Natural killer cell (primary cell): ENCODE results near the gene AFG3L2. TPM values are rescaled to one million over a fixed set of nuclear protein-coding genes. Genes with fewer than 3 reads are reported as not detected.

ENCODE experiments used
- ATAC-seq, 3 donors: fragments of 150-1000 bp in 2 of 3; fragments of 200-7000 bp in 1 of 3; cut with Tn5 transposase; 1 replicate in 1 of 3; 2 replicates in 2 of 3; pipeline ENCODE4 v1.10.0; 2021; ENCODE audit warnings: mild to moderate bottlenecking in 2 of 3, moderate library complexity in 2 of 3
- DNase-seq, 2 donors: peaks; one replicate each; pipeline versions ENCODE4 v3.0.0 to v3.0.0-alpha.2; 2013 to 2021; ENCODE audit warnings: mixed read lengths in 1 of 2
- H3K27ac ChIP-seq: one replicate; pipeline ENCODE4 v1.5.1; 2013; ENCODE audit warnings: mild to moderate bottlenecking, low read length
- H3K27me3 ChIP-seq: one replicate; pipeline ENCODE4 v1.6.1; 2013; ENCODE audit warnings: low read length; ENCODE audit not compliant: control insufficient read depth, insufficient read depth
- H3K36me3 ChIP-seq: one replicate; pipeline ENCODE4 v1.6.1; 2013; ENCODE audit warnings: low read length; ENCODE audit not compliant: control insufficient read depth, insufficient read depth
- H3K4me1 ChIP-seq: one replicate; pipeline ENCODE4 v1.6.1; 2013; ENCODE audit warnings: low read length; ENCODE audit not compliant: control insufficient read depth, insufficient read depth
- H3K4me3 ChIP-seq: one replicate; pipeline ENCODE4 v1.5.1; 2013; ENCODE audit warnings: low read length
- H3K9me3 ChIP-seq: one replicate; pipeline ENCODE4 v1.6.1; 2013; ENCODE audit warnings: low read length; ENCODE audit not compliant: control insufficient read depth, insufficient read depth
- H3K27ac Mint-ChIP-seq, 2 donors: one replicate each; pipeline ENCODE4 v1.8.0; 2022; ENCODE audit warnings: mild to moderate bottlenecking in 2 of 2, mixed read lengths in 2 of 2, moderate library complexity in 1 of 2
- H3K27me3 Mint-ChIP-seq, 2 donors: one replicate each; pipeline ENCODE4 v1.8.0; 2022; ENCODE audit warnings: low read depth in 2 of 2, mixed read lengths in 2 of 2
- H3K36me3 Mint-ChIP-seq: one replicate; pipeline ENCODE4 v1.8.0; 2022; ENCODE audit warnings: mixed read lengths
- H3K4me1 Mint-ChIP-seq, 2 donors: one replicate each; pipeline ENCODE4 v1.8.0; 2022; ENCODE audit warnings: mixed read lengths in 2 of 2
- H3K4me3 Mint-ChIP-seq: one replicate; pipeline ENCODE4 v1.8.0; 2022; ENCODE audit warnings: mild to moderate bottlenecking, moderate library complexity, mixed read lengths
- H3K9me3 Mint-ChIP-seq, 2 donors: one replicate each; pipeline ENCODE4 v1.8.0; 2022; ENCODE audit warnings: mixed read lengths in 2 of 2
- WGBS: methylation state at CpG from one replicate; pipeline ENCODE4 v1.1.7; 2013; ENCODE audit warnings: missing lambda C conversion rate; ENCODE audit not compliant: insufficient coverage; 5-methylcytosine and 5-hydroxymethylcytosine counted together
- intact Hi-C: fragments of 100-400 bp; cut with micrococcal nuclease; formaldehyde crosslinking; loops from one replicate; pipeline ENCODE4 v1.14.2; 2022
- total RNA-seq, 4 donors: library from RNA; stranded (reverse); fragments of 120-200 nt in 1 of 4; gene quantifications; one replicate each; pipeline versions ENCODE4 v1.2.3 to v1.2.4, GENCODE V29; 2013 to 2022
- TF ChIP-seq, protein P1 (sequence below): fragments of 200-600 bp; IDR thresholded peaks from one replicate; pipeline ENCODE4 v1.8.0; 2022; ENCODE audit warnings: antibody characterized with exemption

Gene AFG3L2
- total RNA-seq, 3 donors from 2014 or later (not counting 1 experiment from before 2014, with no cell fraction given), result 31.9 to 36.4 (median 35.9) TPM

DNA sequence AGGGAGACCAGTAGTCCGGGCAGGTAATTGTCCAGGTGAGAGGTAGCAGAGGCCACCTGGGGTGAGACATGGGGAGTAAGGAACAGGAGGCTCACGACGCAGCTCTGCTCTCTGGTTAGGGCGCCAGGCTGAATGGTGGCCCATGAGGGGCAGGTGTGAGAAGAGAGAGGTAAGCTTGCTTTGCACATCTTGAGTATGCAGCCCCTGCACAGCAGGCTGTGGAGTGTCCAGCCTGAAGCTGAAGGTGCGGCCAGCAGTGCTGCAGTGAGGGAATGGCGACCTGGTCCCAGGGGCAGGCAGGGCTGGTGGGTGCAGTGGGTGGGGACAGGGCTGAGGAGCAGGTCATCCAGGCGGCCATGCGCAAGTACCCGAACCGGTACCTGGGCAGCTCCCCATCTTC lies 46.4 kb upstream of the AFG3L2 start:
- no peaks in the 10 kb centered on the region for H3K36me3 ChIP-seq
- TF ChIP-seq, protein P1, sequence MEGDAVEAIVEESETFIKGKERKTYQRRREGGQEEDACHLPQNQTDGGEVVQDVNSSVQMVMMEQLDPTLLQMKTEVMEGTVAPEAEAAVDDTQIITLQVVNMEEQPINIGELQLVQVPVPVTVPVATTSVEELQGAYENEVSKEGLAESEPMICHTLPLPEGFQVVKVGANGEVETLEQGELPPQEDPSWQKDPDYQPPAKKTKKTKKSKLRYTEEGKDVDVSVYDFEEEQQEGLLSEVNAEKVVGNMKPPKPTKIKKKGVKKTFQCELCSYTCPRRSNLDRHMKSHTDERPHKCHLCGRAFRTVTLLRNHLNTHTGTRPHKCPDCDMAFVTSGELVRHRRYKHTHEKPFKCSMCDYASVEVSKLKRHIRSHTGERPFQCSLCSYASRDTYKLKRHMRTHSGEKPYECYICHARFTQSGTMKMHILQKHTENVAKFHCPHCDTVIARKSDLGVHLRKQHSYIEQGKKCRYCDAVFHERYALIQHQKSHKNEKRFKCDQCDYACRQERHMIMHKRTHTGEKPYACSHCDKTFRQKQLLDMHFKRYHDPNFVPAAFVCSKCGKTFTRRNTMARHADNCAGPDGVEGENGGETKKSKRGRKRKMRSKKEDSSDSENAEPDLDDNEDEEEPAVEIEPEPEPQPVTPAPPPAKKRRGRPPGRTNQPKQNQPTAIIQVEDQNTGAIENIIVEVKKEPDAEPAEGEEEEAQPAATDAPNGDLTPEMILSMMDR, result no peak
- H3K4me3 ChIP-seq, result no peak overlapping the region
- Mint-ChIP-seq H3K4me3 (no peak overlapping the region), H3K36me3 (no peaks in the 10 kb centered on the region), H3K4me1 (peaks cover 6 to 18% of the 10 kb centered on the region in 2 donors), H3K27me3 (peaks cover 0 to 12% of the 10 kb centered on the region in 2 donors), H3K27ac (no peak overlapping the region), H3K9me3 (no peaks in the 10 kb centered on the region)
- no peaks in the 10 kb centered on the region for H3K9me3 ChIP-seq
- ATAC-seq (no peak), DNase-seq (no peak)
- intact Hi-C loops, result no loop called here
- no peak overlapping the region for H3K27ac ChIP-seq
- H3K4me1 ChIP-seq, result peaks cover 12% of the 10 kb centered on the region
- WGBS, result 94% methylated on average over 9 of the region's 10 CpGs
- H3K27me3 ChIP-seq, result no peaks in the 10 kb centered on the region

DNA sequence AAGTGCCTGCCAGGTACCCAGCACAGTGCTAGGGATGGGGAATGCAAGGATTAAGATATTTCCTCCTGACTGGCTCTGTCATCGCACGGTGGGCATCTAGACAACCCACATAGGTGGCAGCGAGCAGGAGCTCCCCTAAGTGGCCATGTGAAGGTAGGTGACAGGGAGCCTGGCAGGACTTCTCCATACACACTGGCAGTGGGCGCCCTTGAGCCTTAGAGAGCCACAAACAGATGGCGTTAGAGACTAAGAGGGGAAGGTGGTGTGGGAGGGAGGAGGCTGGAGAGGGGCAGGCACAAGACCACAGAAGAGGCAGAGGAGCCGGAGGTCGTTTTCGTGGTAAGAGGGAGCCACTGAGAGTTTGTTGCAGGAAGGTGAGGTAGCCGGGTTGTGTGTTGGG lies 45.9 kb upstream of the AFG3L2 start:
- 40% methylated on average over 9 of the region's 9 CpGs for WGBS
- intact Hi-C loops, result no loop called here
- no peak overlapping the region for H3K27ac Mint-ChIP-seq

DNA sequence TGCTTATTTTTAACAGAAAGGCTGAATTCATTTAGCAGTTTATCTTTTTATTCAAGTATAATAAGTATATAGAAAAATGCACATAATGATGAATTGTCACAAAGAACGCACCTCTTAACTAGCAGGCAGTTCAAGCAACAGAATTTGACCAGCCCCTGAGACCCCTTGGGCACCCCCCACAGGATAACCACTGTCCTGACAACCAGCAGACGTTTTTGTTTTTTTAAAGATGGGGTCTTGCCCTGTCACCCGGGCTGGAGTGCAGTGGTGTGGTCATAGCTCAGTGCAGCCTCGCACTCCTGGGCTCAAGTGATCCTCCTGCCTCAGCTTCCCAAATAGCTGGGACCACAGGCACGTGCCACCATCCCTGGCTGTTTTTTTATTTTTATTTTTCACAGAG lies 44.7 kb upstream of the AFG3L2 start:
- peaks cover 0 to 13% of the 10 kb centered on the region in 2 donors for H3K27me3 Mint-ChIP-seq
- no peak overlapping the region for H3K27ac Mint-ChIP-seq
- TF ChIP-seq, protein P1, result no peak
- intact Hi-C loops, result no loop called here
- H3K4me1 Mint-ChIP-seq, result peaks cover 6 to 16% of the 10 kb centered on the region in 2 donors
- WGBS, result 79% methylated on average over 5 of the region's 5 CpGs
- no peak overlapping the region for H3K4me3 Mint-ChIP-seq
- Histone ChIP-seq H3K4me1 (peaks cover 12% of the 10 kb centered on the region), H3K9me3 (no peaks in the 10 kb centered on the region), H3K4me3 (no peak overlapping the region), H3K36me3 (no peaks in the 10 kb centered on the region), H3K27me3 (no peaks in the 10 kb centered on the region), H3K27ac (no peak overlapping the region)
- H3K36me3 Mint-ChIP-seq, result no peaks in the 10 kb centered on the region
- ATAC-seq, result no peak
- DNase-seq, result no peak
- no peaks in the 10 kb centered on the region for H3K9me3 Mint-ChIP-seq

More for the DNA sequence above, 45.9 kb upstream of the AFG3L2 start:
- Mint-ChIP-seq H3K27me3 (peaks cover 0 to 13% of the 10 kb centered on the region in 2 donors), H3K4me3 (no peak overlapping the region), H3K36me3 (no peaks in the 10 kb centered on the region), H3K4me1 (peaks cover 6 to 18% of the 10 kb centered on the region in 2 donors), H3K9me3 (no peaks in the 10 kb centered on the region)
- peaks cover 12% of the 10 kb centered on the region for H3K4me1 ChIP-seq
- no peak overlapping the region for H3K27ac ChIP-seq
- no peak for ATAC-seq
- no peaks in the 10 kb centered on the region for H3K27me3 ChIP-seq
- H3K4me3 ChIP-seq, result no peak overlapping the region
- H3K36me3 ChIP-seq, result no peaks in the 10 kb centered on the region
- DNase-seq, result peak in 1 of 2 donors; percentile 7
- TF ChIP-seq, protein P1, result no peak
- H3K9me3 ChIP-seq, result no peaks in the 10 kb centered on the region

DNA sequence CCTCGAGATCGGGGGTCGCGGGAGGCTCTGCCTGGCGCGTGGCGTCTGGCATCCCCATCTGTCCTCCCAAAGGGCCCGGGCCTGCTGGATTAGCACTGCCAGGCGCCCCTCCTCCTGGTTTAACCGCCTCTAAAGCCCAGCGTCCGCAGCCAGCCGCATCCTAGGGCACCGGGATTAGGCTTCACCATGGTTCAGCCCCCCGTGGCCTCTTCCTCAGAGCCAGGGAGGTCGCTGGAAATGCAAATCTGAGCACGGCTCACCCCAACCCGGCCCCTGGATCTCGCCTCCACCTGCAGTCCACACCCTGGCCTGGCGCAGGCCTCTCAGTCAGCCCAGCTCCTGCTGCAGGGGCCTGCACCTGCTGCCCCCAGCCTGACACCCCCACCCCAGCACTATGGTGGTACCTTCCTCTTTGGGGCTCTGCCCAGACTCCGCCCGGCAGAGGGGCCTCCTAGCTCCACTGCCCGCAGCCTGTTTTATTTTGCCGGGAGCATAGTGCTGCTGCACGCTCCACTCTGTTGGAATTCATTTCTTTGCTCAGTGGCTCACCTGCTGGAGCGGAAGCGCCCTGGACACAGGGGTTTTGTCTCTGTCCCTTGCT lies 43.9 kb upstream of the AFG3L2 start:
- H3K4me1 ChIP-seq, result peaks cover 12% of the 10 kb centered on the region
- Mint-ChIP-seq H3K36me3 (no peaks in the 10 kb centered on the region), H3K4me1 (peaks cover 6 to 13% of the 10 kb centered on the region in 2 donors), H3K4me3 (peak overlapping the region; percentile 85), H3K27ac (peak overlapping the region in 1 of 2 donors; percentile 44), H3K27me3 (peaks cover 0 to 13% of the 10 kb centered on the region in 2 donors), H3K9me3 (no peaks in the 10 kb centered on the region)
- H3K9me3 ChIP-seq, result no peaks in the 10 kb centered on the region
- H3K36me3 ChIP-seq, result no peaks in the 10 kb centered on the region
- no peak overlapping the region for H3K4me3 ChIP-seq
- WGBS, result 32% methylated on average over 27 of the region's 27 CpGs
- ATAC-seq, result no peak
- TF ChIP-seq, protein P1, result no peak
- H3K27me3 ChIP-seq, result no peaks in the 10 kb centered on the region
- intact Hi-C loops, result no loop called here
- H3K27ac ChIP-seq, result no peak overlapping the region
- no peak for DNase-seq
